AG08396 (cell line): Measurements from ENCODE around the gene ALG9.
A peak's percentile ranks its signal among the peaks of the same experiment; 100 is the strongest.
"Not testable (repeated sequence)": the region's sequence is repeated elsewhere in the genome, so short reads cannot be mapped to it uniquely, and the experiment has no call there.

Experiments used
- DNase-seq: peaks from one replicate; pipeline ENCODE4 v3.0.0; 2012; ENCODE audit warnings: low spot score, mixed read lengths

Gene ALG9, protein sequence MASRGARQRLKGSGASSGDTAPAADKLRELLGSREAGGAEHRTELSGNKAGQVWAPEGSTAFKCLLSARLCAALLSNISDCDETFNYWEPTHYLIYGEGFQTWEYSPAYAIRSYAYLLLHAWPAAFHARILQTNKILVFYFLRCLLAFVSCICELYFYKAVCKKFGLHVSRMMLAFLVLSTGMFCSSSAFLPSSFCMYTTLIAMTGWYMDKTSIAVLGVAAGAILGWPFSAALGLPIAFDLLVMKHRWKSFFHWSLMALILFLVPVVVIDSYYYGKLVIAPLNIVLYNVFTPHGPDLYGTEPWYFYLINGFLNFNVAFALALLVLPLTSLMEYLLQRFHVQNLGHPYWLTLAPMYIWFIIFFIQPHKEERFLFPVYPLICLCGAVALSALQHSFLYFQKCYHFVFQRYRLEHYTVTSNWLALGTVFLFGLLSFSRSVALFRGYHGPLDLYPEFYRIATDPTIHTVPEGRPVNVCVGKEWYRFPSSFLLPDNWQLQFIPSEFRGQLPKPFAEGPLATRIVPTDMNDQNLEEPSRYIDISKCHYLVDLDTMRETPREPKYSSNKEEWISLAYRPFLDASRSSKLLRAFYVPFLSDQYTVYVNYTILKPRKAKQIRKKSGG

DNA sequence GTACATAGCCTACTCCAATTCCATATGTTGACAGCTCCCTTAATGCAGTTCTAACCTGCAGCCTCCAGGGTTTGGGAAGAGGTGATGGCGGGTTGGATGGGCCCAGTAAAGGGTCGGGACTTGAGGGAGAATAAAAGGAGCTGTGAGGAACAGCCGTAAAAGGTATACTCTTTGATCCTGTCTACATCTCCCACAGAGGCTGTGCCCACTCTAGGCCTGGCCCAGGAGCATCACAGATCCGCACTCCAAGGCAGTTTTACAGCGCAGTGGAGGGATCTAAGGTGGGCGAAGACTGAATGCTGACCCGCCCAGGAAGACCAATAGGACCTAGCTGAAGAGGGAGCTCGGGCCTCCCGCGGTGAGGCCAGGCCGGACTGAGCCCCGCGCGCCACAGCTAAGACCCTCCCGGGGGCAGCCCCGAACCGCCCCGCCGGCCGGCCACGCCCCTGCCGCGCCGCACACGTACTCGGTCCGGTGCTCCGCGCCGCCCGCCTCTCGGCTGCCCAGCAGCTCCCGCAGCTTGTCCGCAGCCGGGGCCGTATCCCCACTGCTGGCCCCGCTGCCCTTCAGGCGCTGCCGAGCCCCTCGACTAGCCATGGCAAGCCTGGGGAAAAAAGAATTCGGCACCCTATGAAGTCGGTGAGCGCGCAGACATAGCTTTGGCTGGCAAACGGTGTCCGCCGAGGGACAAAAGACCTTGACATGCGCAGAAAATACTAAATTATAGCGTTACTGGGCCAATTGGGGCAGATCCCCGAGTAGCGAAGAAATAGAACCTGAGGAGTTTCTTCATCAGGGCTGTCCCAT, at the start of gene ALG9:
Gene ALG9 (minus strand): TSS at position 696 of the 807 bp plus-strand sequence. CDS start 99 bp downstream, at position 597.
- DNase-seq: peak; percentile 88

DNA sequence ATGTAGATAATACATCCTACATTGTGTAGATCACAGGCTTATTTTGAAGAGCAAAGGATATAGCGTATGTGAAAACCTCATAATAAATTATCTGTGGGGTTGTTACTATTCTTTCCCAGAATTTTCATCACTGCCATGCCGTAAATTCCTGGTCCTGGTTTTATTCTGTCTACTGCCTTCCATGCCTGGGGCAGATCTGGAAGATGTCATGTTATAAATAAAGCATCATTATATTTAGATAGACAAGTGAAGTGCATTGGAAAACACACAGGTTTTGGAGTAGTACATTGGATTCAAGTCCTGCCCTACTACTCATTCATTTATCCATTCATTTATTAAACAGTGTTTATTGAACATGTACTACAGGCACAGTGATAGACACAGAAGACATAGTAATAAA, 49.5 kb upstream of the ALG9 start:
- DNase-seq: no peak

DNA sequence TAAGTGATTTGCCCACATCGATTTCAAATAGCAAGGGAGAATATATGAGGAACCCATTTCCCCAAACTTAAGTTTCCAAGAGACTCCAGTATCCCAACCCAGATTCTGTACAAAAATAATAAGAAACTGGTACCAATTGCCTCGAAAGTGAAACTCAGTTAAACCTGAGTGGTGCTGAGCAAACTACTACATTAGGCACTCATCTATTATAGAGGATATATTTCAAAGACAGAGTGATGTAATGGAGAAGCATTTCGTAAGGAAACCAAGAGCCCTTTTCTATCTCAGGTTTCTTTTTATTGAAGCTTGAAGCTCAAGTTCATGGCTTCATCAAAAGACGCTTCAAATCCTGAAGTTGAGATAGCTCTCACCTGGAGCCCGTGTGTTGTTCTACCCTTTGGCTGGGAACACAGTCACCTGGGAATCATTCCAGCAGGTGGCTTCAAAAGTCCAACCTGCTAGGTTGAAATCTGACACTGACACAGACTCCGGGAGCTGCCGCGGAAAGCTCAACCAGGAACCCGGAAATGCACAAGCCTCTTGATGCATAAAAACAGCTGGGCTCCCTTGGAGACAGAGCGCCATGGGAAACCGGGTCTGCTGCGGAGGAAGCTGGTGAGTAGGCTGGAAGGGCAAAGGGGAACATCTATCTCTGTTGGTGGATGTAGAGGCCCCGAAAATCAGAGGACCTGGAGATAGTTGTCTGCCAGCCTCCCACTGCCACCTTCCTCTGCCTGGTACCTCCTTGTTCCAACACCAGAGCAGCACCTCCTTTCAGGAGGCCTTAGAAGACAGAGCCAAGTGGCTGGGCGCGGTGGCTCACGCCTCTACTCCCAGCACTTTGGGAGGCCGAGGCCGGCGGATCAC, 47.2 kb upstream of the ALG9 start, which contains the start of gene C11orf52:
Gene C11orf52 (plus strand): TSS at position 524 of the 867 bp plus-strand sequence. CDS start 60 bp downstream, at position 584.
- no peak for DNase-seq

DNA sequence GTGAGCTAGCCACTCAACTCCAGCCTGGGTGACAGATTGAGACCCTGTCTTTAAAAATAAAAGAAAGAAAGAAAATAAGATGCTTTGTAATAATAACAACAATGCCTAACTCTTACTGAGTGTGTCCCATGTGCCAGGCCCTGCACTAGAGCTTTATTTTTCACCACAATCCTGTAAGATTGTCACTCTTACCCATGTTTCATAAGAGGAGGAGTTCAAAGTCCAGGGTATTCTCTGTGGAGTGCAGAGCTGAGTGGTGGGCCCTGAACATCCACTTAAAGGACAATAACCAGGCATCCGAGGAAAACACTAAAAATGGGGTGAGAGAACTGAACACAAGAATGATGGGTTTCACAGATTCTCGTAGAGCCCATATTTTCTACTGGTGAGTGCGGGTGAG, 46.4 kb upstream of the ALG9 start:
- DNase-seq: no peak

DNA sequence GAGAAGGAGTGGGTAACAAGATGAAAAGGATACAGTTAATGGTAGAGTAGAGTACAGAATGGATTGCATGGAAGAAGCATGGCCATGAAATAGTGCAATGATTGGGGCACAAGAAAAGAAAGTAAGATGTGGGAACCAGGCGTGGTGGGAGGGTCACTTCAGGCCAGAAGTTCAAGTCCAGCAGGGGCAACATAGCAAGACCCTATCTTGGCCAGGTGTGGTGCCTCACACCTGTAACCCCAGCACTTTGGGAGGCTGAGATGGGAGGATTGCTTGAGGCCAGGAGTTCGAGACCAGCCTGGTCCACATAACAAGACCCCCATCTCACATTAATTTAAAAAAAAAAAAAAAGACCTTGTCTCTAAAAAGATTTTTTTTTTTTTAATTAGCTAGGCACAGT, 45.9 kb upstream of the ALG9 start:
- DNase-seq: no peak

DNA sequence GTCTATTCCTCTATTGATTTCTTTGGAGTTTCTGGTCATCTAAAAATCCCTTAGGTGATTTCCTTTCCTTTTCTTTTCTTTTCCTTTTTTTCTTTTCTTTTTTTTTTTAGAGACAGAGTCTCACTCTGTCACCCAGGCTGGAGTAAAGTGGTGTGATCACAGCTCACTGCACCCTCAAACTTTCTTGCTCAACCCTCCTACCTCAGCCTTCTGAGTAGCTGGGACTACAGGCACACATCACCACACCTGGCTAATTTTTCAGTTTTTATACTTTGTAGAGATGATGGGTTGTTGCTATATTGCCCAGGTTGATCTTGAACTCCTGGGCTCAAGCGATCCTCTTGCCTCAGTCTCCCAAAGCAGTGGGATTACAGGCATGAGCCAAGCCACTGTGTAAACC, 45.4 kb upstream of the ALG9 start:
- no peak for DNase-seq

DNA sequence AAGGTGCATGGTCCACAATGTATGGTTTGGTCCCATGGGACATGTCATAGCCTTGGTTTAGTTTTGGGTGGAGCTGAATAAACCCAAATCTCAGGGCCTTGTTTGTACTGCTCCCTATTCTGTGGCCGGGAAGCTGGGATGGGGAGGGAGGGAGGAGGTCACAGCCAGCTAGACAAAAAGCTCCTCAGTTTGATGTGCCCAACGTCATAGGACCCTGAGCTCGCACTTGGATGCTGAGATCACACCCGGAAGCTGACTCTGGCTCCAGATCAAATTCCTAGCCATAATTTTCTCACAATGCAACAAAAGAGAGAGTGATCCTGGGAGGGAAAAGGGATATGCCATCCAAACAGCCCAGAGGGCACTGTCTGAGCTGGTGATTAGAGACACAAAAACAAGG, 42.6 kb upstream of the ALG9 start:
- peak; percentile 67 for DNase-seq

DNA sequence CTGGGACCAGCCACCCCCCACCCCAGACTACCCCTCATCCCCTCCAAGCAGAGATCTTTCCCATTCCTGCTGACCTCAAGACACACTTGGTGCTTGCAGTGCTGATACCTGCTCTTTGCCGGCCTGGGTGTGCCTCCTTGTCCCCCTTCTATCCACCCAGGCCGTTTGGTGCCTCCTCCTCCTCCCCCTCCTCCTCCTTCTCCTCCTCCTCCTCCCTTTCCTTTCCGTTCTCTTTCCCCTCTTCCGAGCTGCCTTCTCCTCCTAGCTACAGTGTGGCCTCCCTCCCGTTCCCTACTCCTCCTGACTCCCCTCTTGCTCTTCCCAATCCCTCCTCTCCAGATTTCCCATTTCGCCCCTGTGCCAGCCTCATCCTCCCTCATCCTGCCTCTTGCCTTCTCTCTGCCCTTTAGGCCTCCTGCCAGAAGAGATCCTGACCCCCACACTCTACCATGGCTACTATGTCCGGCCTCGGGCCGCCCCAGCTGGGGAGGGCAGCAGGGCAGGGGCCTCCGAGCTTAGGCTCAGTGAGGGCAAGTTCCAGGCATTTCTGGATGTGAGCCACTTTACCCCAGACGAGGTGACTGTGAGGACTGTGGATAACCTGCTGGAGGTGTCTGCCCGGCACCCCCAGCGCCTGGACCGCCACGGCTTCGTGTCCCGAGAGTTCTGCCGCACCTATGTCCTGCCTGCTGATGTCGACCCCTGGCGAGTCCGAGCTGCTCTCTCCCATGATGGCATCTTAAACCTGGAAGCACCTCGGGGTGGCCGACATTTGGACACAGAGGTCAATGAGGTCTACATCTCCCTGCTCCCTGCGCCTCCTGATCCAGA, 41.9 kb upstream of the ALG9 start:
- DNase-seq: no peak

DNA sequence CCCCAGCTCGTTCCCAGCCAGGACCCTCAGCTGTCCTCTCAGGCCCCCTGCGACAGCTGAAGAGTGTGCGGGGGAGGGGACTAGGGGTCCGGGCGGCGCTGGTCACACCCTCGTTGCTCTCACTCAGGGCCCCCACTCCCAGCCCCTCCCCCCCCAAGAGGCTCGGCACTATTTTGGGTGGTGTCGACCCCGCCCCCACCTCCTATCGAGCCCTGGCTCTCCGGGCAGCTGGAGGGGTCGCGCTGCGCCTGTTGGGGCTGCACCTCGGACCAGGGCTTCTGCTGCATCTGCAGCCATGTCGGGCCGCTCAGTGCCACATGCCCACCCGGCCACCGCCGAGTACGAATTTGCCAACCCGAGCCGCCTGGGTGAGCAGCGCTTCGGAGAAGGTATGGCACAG, 41.2 kb upstream of the ALG9 start, which contains the start of gene HSPB2:
Gene HSPB2 (plus strand): TSS at position 200 of the 400 bp plus-strand sequence. CDS start 96 bp downstream, at position 296.
- no peak for DNase-seq

DNA sequence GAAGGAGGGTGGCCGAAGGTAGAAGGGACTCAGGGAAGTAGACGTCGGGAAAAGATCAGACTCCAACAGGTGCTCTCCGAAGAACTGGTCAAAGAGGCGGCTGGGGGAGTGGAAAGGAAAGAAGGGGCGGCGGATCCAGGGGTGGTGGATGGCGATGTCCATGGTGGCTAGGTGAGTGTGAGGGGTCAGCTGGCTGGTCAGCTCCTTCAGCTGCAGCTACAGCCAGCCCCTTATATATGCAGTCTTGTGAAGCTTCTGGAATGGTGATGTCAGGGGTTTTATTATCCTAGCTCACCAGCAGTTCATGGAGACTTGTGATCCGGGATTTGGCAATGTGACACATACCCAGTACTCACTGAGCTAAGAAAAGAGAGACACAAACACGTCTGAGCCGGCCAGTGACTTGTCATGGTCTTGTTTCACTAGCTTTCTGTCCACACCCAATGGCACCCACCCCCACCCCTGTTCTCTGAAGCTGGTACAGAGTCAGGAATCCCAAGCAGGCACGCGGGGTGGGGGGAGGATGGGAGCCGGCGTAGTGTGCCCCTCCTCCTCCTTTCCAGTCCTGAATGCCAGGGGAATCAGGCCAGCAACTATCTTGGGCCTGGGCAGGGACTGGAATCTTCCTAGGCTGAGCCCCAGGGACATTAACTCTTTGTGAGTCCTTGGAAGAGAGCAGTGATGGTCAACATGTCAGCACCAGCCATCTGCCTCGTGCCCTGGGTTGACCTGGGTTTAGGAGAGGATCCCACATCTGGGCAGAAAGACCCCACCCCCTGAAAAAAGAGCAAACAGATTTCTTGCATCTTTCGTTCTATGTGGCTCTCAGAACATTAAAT, 40.4 kb upstream of the ALG9 start, which contains the start of gene CRYAB:
Gene CRYAB (minus strand): TSS at position 208 of the 839 bp plus-strand sequence. CDS start 46 bp downstream, at position 162.
- peak; percentile 81 for DNase-seq

DNA sequence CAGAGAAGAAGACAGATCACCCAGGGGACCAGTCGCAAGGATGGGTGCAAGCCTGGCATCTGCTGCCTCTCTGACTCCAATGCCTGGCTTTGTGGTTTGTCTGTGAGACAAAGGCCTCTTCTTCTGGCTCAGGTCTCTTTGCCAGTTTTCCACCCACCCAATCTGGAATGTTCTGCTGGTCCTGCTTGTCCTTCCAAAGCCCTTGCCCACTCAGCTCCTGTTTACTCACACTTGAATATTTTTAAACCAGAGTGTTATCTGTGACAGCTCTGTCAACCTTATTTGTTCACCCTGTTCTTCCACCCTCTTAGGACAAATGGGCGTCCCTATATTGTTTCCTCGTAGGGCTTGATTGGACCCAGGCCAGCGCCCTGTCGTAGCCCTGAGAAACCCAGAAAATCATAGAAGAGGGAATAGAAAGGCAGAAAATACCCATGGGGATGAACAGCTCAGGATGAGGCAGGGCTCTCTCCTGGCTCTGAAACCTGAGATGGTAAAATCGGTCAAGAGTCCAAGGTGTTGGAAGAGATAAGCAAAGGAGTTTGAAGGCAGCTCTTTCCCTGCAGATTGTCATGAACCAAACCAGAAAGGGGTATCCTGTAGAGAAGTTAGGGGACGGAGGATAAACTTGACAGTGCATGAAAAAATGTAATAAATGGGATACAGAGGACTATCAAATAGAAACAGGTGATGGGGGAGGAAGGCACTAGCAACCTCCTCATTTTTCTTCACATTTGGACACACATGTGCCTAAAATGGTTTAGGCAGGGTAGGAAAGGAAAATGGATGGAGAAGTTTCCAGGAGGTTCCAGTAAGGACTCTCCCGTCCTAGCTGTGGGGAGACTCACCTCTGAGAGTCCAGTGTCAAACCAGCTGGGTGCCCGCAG, 39.5 kb upstream of the ALG9 start:
- DNase-seq: no peak

DNA sequence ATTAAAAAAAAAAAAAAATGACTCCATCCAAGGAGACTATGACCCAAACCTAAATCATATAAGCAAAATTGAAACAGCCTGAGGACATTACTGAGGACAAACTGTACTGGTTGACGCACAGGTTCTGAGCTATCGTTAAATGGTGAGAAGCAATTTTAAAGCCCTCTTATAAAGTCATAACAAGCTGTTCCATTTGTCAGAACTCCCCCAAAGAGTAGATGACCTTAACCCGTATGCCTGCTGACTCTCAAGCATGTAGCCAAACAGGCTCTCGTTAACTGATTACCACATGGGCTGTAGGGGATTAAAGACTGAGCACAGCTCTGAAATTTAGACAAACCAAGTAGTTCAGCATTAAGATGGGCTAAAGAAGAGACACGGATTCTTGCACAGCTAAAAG, 38.0 kb upstream of the ALG9 start:
- no peak for DNase-seq

DNA sequence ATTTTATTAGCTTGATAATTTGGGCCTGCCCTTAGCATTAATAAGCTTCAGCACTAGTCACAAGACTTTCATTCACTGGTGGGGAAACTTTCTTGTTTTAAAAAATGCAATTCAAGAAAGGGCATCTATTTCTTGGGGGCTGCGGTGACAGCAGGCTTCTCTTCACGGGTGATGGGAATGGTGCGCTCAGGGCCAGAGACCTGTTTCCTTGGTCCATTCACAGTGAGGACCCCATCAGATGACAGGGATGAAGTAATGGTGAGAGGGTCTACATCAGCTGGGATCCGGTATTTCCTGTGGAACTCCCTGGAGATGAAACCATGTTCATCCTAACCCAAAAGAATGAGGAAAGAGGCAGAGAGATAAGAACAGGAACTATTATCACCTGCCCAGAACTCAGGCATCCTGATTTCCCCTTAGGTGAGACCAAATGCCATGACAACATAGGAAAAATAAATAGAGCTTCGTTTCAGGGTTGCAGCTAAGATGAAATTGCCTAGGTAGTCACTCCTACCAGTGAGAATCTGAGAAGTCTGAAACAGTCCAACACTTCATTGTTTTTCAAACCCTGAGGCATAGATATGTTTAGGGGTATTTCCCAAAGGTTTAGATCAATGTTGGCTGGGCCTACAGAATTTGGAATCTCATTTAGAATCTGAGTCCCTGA, 37.4 kb upstream of the ALG9 start:
- DNase-seq: no peak

DNA sequence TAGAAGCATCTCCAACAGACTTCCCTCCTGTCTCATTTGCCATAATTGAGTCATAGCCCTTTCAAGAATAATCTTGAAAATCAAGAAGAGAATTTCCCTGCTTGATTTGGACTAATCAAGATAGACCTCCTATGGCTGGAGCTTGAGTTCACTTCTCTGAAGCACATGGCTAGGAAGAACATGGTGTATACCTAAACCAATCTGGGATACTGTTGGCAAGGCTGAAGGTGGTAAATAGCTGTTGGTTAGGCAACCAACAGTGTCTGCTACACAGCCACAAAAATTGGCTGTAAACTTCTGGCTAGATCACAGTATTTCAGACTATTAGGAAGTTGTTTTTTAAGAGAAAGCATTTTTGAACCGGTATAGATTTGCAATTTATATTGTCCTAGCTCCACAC, 35.3 kb upstream of the ALG9 start:
- no peak for DNase-seq

DNA sequence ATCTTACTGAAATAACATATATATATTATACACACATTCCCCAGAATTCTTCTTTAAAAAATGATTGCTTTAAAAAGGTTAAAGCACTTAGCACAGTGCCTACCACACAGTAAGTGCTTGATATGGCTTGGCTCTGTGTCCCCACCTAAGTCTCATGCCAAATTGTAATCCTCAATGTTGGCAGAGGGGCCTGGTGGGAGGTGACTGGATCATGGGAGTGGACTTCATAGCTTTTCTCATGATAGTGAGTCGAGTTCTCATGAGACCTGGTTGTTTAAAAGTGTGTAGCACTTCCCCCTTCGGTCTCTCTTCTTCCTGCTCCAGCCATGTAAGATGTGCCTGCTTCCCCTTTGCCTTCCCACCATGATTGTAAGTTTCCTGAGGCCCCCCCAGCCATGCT, 34.0 kb upstream of the ALG9 start:
- DNase-seq: no peak

DNA sequence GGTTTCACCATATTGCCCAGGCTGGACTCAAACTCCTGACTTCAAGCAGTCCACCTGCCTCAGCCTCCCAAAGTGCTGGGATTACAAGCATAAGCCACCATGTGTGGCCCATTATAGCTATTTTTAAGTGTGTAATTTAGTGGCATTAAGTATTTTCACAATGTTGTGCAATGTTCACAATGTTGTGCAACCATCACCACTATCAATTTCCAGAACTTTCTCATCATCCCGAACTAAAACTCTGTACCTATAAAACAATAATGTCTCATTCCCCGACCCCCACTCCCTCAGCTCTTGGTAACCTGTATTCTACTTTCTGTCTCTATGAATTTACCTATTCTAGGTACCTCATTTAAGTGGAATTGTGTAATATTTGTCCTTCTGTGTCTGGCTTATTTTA, 15.5 kb upstream of the ALG9 start:
- DNase-seq: no peak

DNA sequence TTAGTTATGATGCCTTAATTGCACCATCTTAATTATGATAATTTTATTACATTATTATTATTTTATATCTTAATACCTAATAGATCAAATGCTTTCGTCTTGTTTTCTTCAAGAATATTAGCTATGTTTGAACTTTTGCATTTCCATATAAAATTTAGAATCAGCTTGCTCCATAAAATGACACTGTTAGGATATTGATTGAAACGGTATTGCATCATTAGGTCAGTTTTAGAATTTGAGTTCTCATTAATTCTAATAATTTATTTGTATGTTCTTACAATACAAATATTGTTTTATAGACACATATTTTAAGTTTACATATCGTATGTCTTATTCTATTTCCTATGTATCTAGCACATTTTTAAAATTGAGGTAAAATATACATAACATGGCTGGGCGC, 14.7 kb upstream of the ALG9 start:
- DNase-seq: no peak

DNA sequence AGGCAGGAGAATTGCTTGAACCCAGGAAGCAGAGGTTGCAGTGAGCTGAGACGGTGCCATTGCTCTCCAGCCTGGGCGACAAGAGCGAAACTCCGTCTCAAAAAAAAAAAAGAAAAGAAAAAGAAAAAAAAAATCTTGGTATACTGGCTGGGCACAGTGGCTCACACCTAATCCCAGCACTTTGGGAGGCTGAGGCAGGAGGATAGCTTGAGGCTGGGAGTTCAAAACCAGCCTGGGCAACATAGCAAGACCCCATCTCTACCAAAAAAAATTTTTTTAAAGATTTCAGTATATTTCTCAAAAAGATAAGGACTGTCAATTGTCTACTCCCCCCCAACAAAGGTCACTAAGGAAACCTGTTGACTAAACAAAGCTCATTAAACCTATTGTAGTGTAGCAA, 13.7 kb upstream of the ALG9 start:
- not testable (repeated sequence) for DNase-seq
